DMS 273 (cell line): ENCODE measurements around the gene EFCAB9.

Source experiments
- DNase-seq: peaks from one replicate; lab custom pipeline; 2025; ENCODE audit not compliant: unreplicated experiment; lab: John Stamatoyannopoulos, UW

Gene EFCAB9

DNA sequence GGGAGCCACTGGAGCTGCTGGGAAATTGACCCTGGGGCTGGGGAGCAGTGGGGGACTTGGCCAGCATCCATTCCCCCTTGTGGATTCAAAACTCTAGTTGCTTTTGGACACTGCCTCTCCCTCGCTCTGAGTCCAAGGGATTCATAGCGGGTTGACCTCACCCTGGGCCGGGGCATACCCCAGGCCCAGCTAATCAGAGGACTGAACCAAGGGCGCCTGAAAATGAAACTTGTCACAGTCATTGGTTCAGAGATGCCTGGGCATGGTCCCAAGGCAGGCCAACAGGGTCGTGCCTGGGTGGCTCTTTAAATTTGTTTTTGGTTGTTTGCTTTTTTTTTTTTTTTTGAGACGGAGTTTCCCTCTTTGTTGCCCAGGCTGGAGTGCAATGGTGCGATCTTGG lies 28.5 kb upstream of the EFCAB9 start:
- DNase-seq, result no peak

DNA sequence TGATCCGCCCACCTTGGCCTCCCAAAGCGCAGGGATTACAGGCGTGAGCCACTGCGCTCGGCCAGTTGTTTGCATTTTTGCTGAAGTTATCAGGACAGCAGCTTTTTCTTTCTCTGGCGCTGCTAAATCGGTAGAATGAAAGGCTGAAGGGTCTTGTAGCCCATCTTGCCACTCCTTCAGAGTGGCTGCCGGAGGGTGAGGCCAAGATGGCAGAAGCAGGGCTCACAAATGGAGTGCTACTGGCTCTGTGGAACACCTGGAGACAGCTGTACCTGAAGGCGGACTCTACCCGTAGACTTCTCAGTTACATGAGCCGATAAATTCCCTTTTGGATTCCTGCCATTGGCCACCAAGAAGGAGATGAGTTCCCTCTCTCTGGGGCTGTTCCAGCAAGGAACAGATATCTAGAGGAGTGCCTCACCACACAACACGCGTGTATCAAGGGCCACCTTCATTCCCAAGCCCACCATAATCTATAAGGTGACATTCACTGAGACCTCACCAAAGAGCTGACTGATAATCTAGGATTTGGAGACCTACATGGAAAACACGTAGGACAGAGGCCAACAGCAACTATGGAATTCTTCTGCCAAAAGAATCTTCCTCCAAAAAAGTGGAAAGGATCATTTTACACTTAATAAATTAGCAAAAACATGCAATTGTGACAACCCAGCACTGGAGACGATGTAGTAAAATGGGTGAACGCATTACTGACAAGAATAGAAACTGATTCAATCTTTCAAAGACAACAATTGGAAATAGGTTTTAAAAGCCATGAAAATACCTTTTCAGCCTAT lies 27.7 kb upstream of the EFCAB9 start:
- no peak for DNase-seq

DNA sequence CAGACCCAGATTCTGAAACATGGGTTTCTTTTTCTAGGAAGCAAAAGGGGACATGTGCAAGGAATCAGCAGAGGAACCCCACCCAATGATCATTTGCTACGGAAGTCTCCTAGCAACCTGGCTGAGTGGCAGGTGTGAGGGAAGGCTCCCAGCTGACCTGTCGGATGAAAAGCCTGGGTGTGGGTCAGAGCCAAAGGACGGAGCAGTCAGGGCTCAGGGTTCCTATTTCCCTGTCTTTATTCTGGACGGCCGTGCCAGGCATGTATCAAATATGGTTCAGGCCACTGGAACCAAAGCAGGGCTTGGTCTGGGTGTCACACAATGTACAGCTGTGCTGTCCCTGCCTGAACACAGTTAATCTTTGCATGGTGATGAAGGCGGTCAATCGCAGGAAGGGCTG lies 26.1 kb upstream of the EFCAB9 start:
- peak; percentile 31 for DNase-seq

- no peak for DNase-seq
These were observed 25.7 kb upstream of the EFCAB9 start for GRCh38 chr5:172168311-172168710.

DNA sequence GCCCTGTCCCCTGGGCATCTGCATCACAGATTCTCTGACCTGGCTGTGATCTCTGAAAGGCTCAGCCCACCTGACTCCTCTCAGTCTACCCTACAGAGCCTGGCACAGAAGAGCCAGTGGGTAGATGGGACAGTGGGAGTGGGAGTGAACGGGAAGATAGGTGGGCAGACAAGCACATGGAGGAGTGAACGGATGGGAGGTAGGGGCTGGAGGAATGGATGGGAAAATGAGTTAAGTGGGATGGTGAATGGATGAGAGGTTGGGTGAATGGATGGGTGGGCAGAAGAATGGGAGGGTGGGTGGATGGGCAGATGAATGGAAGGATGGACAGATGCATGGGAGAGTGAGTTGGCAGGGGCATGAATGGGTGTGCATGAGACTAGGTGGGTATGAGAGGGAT lies 24.8 kb upstream of the EFCAB9 start:
- DNase-seq, result no peak

- no peak for DNase-seq
These were observed 23.7 kb upstream of the EFCAB9 start for GRCh38 chr5:172170251-172170701.

GRCh38 chr5:172171118-172171517 lies 22.9 kb upstream of the EFCAB9 start:
- no peak for DNase-seq

DNA sequence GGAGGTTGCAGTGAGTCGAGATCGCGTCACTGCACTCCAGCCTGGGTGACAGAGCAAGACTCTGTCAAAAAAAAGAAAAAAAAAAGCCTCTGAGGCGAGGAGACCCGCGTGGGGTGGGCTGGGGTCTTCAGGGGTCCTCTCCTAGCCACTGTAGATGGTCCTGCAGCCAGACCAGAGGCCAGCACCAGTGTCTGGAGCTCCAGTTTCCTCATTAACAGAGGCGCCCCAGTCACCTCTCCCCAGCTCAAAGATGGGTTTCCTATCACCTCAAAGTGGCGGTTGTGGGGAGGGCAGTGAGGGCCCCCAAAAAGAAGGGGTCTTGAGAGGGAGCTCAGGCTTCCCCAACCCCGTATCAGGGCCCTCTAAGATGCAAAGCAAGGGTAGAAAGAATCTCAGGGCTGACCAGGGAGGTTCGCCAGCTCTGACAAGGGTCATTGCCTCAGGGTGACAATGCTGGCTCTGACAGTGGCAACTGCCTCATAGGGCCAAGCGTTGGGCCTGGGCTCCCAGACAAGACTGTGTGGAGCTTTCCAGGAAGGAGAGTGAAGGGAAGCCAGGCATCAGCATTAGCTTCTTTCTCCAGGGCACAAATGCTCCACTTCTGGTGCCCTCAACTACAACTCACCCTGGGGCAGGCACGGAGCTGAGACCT lies 20.9 kb upstream of the EFCAB9 start:
- DNase-seq, result no peak

DNA sequence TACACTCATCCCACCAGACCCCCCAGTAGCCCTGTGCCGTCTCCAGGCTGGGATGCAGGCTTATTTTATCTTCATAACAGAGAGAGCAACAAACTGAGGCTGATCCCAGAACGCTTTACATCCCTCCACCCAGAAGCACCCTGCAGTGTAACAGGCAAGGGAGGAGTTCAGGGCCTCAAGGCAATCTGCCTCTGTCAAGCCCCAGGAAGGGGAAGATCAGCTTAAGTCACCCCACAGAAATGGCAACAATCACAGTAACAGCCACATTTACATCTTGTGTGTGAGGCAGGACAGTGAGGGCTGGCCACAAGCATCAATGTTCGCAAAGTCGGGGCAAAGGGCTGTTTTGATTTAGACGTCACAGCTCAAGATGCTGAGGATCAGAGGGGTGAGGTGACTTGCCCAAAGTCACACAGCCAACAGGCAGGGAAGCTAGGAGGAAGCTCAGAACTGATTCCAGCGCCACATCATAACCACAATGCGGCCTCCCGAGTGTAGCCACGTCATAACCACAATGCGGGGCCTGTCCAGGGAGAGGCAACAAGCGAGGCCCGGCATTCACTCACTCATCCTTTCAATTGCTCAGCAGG lies 20.3 kb upstream of the EFCAB9 start:
- no peak for DNase-seq

DNA sequence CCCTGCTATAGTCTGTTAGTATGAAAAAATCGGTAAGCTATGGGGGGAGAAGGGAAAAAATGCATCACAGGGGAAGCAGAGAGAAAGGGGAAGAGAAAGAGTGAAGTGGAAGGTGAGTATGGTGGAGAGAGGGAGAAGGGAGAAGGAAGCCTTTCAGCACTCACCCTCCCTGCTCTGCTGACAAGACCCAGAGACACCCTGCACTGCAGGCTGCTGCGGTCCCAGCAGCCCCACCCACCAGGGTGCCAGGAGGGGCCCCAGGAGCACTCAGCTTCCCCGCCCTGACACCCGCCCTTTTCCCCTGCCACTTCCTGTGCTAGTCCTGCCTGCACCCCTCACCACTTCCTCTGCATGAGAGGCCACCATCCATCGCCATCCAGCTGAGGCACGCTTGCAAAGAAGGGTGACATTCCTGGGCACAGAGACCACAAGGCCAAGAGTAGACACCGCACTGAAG lies 18.7 kb upstream of the EFCAB9 start:
- no peak for DNase-seq

- no peak for DNase-seq
These were observed 16.8 kb upstream of the EFCAB9 start for GRCh38 chr5:172177176-172177575.

DNA sequence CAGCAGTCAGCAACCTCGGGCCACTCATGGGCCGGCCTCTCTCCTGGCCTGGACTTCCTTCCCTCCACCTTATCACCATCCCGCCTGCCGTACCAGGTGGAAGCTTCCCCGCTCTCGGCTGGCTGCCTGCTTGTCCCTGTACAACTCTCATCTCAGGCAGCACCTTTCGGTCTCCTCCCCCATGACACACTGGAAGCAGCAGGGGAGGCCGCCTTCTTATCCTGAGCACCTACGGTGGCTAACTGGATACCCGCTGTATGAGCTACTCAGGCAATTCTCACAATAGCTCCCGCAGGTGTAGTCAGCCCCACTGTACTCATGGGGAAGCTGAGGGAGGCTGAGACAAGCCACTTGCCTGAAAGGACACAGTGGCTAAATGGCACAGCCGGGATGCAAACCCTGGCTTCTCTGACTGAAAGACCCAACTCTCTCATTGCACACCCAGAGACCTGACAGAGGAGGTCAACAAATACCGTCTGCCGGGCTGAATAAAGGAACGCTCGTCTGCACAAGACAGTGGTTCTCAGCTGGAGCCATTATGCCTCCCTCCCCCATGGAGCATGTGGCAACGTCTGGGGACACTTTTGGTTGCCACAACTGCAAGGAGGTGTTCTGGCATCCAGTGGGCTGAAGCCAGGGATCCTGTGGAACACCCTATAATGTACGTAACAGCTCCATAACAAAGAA lies 15.5 kb upstream of the EFCAB9 start:
- DNase-seq, result no peak

GRCh38 chr5:172178991-172179989 lies 14.7 kb upstream of the EFCAB9 start:
- DNase-seq, result no peak

GRCh38 chr5:172180936-172181335 lies 13.0 kb upstream of the EFCAB9 start:
- no peak for DNase-seq

DNA sequence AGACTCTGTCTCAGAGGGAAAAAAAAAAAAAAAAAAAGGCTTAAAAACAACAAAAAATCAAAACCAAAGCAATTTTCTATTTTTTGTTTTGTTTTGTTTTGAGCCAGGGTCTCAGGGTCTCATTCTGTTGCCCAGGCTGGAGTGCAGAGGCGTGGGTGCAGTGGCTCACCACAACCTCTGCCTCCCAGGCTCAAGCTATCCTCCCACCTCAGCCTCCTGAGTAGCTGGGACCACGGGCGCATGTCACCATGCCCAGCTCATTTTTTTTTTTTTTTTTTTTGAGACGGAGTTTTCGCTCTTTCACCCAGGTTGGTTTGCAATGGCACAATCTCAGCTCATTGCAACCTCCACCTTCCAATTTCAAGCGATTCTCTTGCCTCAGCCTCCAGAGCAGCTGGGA lies 11.7 kb upstream of the EFCAB9 start:
- DNase-seq, result no peak

DNA sequence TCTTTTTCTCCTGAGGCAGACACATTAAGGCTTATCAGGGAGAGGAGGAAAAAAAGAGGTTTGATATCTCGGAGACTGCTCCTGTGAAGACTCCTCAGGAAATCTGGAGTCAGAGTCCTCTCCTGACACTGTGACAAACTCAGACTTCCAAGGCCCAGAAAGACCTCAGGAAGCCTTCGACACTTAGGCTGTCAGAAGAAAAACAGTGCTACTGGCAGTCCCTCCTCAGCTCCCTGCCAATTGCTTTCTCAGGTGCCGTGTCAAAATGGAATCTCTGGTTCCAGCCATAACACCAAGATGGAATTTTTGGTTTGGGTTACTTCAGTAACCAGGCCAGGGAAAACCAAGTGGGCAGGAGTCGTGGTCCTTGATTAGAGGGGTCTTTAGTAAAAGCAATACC lies 10.1 kb upstream of the EFCAB9 start:
- no peak for DNase-seq

GRCh38 chr5:172185096-172185461 lies 8.9 kb upstream of the EFCAB9 start:
- DNase-seq, result no peak

GRCh38 chr5:172186114-172186695 lies 7.8 kb upstream of the EFCAB9 start:
- DNase-seq, result no peak

DNA sequence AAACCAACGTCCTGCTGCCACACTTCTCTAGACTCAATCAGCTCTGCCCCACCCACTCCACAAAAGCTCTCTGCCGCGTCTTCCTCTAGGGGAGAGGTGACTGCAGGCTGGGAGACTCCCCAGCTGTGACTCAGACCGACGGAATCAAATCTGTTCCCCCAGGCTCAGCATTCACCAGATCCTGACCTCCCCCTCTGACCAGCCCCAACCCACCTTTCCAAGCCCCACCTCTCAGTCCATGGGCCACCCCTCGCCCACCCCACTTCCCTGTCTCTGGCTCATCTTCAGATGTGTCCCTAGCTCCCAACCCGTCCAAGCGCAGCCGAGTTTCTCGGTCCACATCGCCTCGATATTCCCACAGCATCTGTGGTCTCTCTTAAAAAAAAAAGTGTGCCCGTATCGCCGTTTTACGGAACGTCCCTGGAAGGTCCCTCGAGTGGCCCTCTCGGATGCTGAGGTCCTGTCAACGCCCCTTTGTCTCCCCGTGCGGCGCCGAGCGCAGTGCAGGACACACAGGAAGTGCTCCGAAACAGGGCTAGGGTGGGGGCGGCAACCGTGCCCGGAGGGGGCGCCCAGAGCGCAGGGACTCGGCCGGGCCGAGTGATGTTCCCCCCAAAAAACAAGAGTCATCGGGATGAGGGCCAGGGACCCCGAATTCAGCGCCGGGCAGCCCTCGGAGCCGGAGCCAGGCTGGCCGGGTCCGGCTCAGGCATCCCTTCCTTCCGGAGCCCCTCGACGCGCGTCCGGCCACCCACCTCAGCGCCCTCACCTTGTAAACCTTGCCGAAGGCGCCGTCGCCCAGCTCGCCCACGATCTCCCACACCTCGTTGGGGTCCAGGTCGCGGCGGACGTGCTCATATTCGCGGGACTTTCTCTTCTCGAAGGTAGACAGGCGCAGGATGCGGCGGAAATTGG lies 6.6 kb upstream of the EFCAB9 start:
- DNase-seq, result peak; percentile 74
